ENCODE data around the gene TEC. TPM values are rescaled to one million over a fixed set of nuclear protein-coding genes. Genes with fewer than 3 reads are reported as not detected.

The TEC gene
- total RNA-seq, 2 experiments from 2014 or later: 2.1 to 11.5 TPM

DNA sequence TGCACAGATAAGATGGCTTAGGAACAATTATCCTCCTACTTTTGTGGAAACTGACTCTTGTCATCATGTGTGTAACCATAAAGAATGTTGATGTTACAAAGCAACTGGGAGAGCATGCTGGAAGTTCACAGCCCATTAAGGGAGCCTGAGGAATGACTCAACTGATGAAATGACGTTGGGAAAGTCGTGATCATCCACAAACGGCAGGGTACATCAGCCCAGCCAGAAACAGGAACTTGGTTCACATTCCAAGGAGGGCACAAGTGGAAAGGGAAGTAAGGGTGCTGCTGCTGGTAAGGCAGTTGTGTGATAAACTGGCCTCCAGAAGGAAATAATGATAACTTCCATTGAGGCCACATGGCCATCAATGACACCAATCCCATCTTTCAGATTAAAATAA is 6.7 kb downstream of the TEC start:
- no peak for TF ChIP-seq EZH2phosphoT487 (IDR thresholded peaks at IDR 0.05; ENCODE audit: borderline replicate concordance, low read depth, low read length)
- TF ChIP-seq, protein P1, sequence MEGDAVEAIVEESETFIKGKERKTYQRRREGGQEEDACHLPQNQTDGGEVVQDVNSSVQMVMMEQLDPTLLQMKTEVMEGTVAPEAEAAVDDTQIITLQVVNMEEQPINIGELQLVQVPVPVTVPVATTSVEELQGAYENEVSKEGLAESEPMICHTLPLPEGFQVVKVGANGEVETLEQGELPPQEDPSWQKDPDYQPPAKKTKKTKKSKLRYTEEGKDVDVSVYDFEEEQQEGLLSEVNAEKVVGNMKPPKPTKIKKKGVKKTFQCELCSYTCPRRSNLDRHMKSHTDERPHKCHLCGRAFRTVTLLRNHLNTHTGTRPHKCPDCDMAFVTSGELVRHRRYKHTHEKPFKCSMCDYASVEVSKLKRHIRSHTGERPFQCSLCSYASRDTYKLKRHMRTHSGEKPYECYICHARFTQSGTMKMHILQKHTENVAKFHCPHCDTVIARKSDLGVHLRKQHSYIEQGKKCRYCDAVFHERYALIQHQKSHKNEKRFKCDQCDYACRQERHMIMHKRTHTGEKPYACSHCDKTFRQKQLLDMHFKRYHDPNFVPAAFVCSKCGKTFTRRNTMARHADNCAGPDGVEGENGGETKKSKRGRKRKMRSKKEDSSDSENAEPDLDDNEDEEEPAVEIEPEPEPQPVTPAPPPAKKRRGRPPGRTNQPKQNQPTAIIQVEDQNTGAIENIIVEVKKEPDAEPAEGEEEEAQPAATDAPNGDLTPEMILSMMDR (conservative IDR thresholded peaks at IDR 0.05; ENCODE audit: low read length): no peak
- H3K4me2 ChIP-seq (ENCODE audit: low read length): no peak overlapping the region
- H2AFZ ChIP-seq (ENCODE audit: low read length): no peak overlapping the region
- H3K79me2 ChIP-seq (ENCODE audit: insufficient read depth, low read depth, low read length): no peaks in the 10 kb centered on the region
- H4K20me1 ChIP-seq (ENCODE audit: insufficient read depth, low read length): no peaks in the 10 kb centered on the region
- no peak overlapping the region for H3K4me3 ChIP-seq (ENCODE audit: low read depth, low read length, poor library complexity, severe bottlenecking)
- ChIA-PET CTCF (ENCODE audit: unreplicated experiment) (no interaction called here), POLR2A (no interaction called here)
- no TSS peak for BruUV-seq (replicated peaks)
- DNase-seq (ENCODE audit: low spot score): no peak
- H3K9me3 ChIP-seq (ENCODE audit: low read length): no peaks in the 10 kb centered on the region
- no peak overlapping the region for H3K27ac ChIP-seq (ENCODE audit: low read depth, low read length, poor library complexity, severe bottlenecking)
- intact Hi-C loops (cut with micrococcal nuclease; ENCODE audit: unreplicated experiment): no loop called here
- H3K9me2 ChIP-seq (ENCODE audit: insufficient read depth, low read length): no peaks in the 10 kb centered on the region
- no peaks in the 10 kb centered on the region for H3K36me3 ChIP-seq (ENCODE audit: insufficient read depth, low read length)
- peaks cover 5% of the 10 kb centered on the region for H3K4me1 ChIP-seq (ENCODE audit: insufficient read depth, low read length, poor library complexity, severe bottlenecking)

DNA sequence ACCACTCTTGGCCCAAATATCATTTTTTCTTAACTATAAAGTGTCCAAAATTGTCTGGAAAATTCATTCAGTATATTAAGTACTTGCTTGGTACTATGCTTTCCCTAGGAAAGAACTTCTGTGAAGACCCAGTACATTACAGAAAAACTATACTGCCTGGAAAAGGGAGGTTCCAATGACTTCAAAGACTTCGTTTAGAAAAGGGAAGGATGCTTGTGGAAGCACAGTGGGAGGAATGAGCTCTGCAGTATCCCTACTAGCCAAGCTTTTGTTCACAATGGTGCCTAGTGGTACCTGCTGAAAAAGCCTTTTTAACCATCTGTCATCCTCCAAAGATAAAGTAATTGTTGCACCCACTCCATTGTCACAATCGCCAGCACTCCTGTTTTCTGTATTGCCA is 7.2 kb downstream of the TEC start:
- TF ChIP-seq EZH2phosphoT487 (IDR thresholded peaks at IDR 0.05; ENCODE audit: borderline replicate concordance, low read depth, low read length): no peak
- TF ChIP-seq, protein P1 (conservative IDR thresholded peaks at IDR 0.05; ENCODE audit: low read length): no peak
- no peaks in the 10 kb centered on the region for H3K9me2 ChIP-seq (ENCODE audit: insufficient read depth, low read length)
- no TSS peak for BruUV-seq (replicated peaks)
- H4K20me1 ChIP-seq (ENCODE audit: insufficient read depth, low read length): no peaks in the 10 kb centered on the region
- no peak overlapping the region for H3K27ac ChIP-seq (ENCODE audit: low read depth, low read length, poor library complexity, severe bottlenecking)
- ChIA-PET CTCF (ENCODE audit: unreplicated experiment) (no interaction called here), POLR2A (no interaction called here)
- no peaks in the 10 kb centered on the region for H3K79me2 ChIP-seq (ENCODE audit: insufficient read depth, low read depth, low read length)
- H3K36me3 ChIP-seq (ENCODE audit: insufficient read depth, low read length): no peaks in the 10 kb centered on the region
- intact Hi-C loops (cut with micrococcal nuclease; ENCODE audit: unreplicated experiment): no loop called here
- no peaks in the 10 kb centered on the region for H3K9me3 ChIP-seq (ENCODE audit: low read length)
- H3K4me1 ChIP-seq (ENCODE audit: insufficient read depth, low read length, poor library complexity, severe bottlenecking): peaks cover 5% of the 10 kb centered on the region
- H2AFZ ChIP-seq (ENCODE audit: low read length): no peak overlapping the region
- no peak for DNase-seq (ENCODE audit: low spot score)
- no peak overlapping the region for H3K4me2 ChIP-seq (ENCODE audit: low read length)
- H3K4me3 ChIP-seq (ENCODE audit: low read depth, low read length, poor library complexity, severe bottlenecking): no peak overlapping the region

DNA sequence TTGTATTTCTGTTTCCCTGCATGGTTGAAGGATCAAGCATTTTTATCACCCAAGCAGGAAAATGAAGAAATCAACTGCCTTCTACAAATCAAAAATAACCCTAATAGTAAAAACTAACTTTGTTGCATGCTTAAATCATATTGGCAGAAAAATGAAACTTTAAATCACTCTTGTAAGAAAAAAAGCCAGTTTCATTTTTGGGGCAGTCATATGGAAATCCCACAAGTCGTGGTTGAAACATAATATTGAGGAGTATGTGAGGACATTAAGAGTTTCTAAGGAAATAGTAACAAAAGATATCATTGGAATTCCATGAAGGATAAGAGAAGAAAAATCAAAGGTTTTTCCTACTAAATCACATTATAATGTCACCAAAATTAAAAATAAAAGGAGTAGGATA is 8.4 kb downstream of the TEC start:
- ChIA-PET CTCF (ENCODE audit: unreplicated experiment) (no interaction called here), POLR2A (interaction anchor here (1.1 to 1.3 kb wide), 2 partner anchors 10 to 57 kb away, joined by 3 to 4 read pairs; no protein-coding TSS in a partner anchor)
- H3K36me3 ChIP-seq (ENCODE audit: insufficient read depth, low read length): no peaks in the 10 kb centered on the region
- H3K4me3 ChIP-seq (ENCODE audit: low read depth, low read length, poor library complexity, severe bottlenecking): no peak overlapping the region
- BruUV-seq (replicated peaks): no TSS peak
- H3K9me3 ChIP-seq (ENCODE audit: low read length): no peaks in the 10 kb centered on the region
- no peaks in the 10 kb centered on the region for H3K79me2 ChIP-seq (ENCODE audit: insufficient read depth, low read depth, low read length)
- H2AFZ ChIP-seq (ENCODE audit: low read length): no peak overlapping the region
- DNase-seq (ENCODE audit: low spot score): no peak
- H3K4me2 ChIP-seq (ENCODE audit: low read length): peak overlapping the region; percentile 9; the same call in 1 of the 2 replicates
- peaks cover 5% of the 10 kb centered on the region for H3K4me1 ChIP-seq (ENCODE audit: insufficient read depth, low read length, poor library complexity, severe bottlenecking)
- H3K27ac ChIP-seq (ENCODE audit: low read depth, low read length, poor library complexity, severe bottlenecking): no peak overlapping the region
- TF ChIP-seq EZH2phosphoT487 (IDR thresholded peaks at IDR 0.05; ENCODE audit: borderline replicate concordance, low read depth, low read length): no peak
- TF ChIP-seq, protein P1 (conservative IDR thresholded peaks at IDR 0.05; ENCODE audit: low read length): no peak
- intact Hi-C loops (cut with micrococcal nuclease; ENCODE audit: unreplicated experiment): no loop called here
- H4K20me1 ChIP-seq (ENCODE audit: insufficient read depth, low read length): no peaks in the 10 kb centered on the region
- H3K9me2 ChIP-seq (ENCODE audit: insufficient read depth, low read length): no peaks in the 10 kb centered on the region
